Activated gamma-delta T cell treated with Interleukin-2 at 50 U/mL for 16 hours (primary cell): ENCODE measurements around the gene LCE3E.
"Not testable (repeated sequence)": the region's sequence is repeated elsewhere in the genome, so short reads cannot be mapped to it uniquely, and the experiment has no call there.

Experiments
- DNase-seq: peaks from one replicate; pipeline ENCODE4 v3.0.0-alpha.2; 2020

LCE3E gene

GRCh38 chr1:152566681-152567080 lies at the start of gene LCE3E:
Gene LCE3E, minus strand, starts transcription at chr1:152566780. Its CDS starts 572 bp downstream, at chr1:152566208.
- no peak for DNase-seq

- no peak for DNase-seq
Measured at GRCh38 chr1:152613511-152613910, 46.9 kb upstream of the LCE3E start, which contains the start of gene LCE3B. Gene LCE3B, plus strand, starts transcription at chr1:152613811. Its CDS starts 0 bp downstream, at chr1:152613811.

GRCh38 chr1:152599934-152600333 lies 33.4 kb upstream of the LCE3E start, which contains the start of gene LCE3C:
Gene LCE3C, plus strand, starts transcription at chr1:152600234. Its CDS starts 498 bp downstream, at chr1:152600732.
- no peak for DNase-seq

- no peak for DNase-seq
Measured at GRCh38 chr1:152596986-152597385, 30.4 kb upstream of the LCE3E start.

- DNase-seq: no peak
Measured at GRCh38 chr1:152585586-152585985, 19.0 kb upstream of the LCE3E start.

GRCh38 chr1:152582647-152583046 lies 16.1 kb upstream of the LCE3E start:
- DNase-seq: no peak

- no peak for DNase-seq
Measured at GRCh38 chr1:152580433-152580832, 13.9 kb upstream of the LCE3E start, which contains the start of gene LCE3D. Gene LCE3D, minus strand, starts transcription at chr1:152580516. Its CDS starts 580 bp downstream, at chr1:152579936.

GRCh38 chr1:152579526-152579925 lies 12.9 kb upstream of the LCE3E start:
- DNase-seq: not testable (repeated sequence)

GRCh38 chr1:152577168-152577567 lies 10.6 kb upstream of the LCE3E start:
- no peak for DNase-seq

GRCh38 chr1:152565535-152566215 lies 905 bp downstream of the LCE3E start:
- no peak for DNase-seq

GRCh38 chr1:152565115-152565514 lies 1.5 kb downstream of the LCE3E start:
- DNase-seq: no peak

- not testable (repeated sequence) for DNase-seq
Measured at GRCh38 chr1:152548358-152548757, 18.2 kb downstream of the LCE3E start.

GRCh38 chr1:152546704-152547103 lies 19.9 kb downstream of the LCE3E start:
- no peak for DNase-seq

GRCh38 chr1:152543820-152544219 lies 22.8 kb downstream of the LCE3E start:
- DNase-seq: no peak

GRCh38 chr1:152539901-152540300 lies 26.7 kb downstream of the LCE3E start:
- no peak for DNase-seq

- DNase-seq: no peak
Measured at GRCh38 chr1:152537496-152537895, 29.1 kb downstream of the LCE3E start.

- DNase-seq: no peak
Measured at GRCh38 chr1:152535774-152536173, 30.8 kb downstream of the LCE3E start.

GRCh38 chr1:152533327-152533938 lies 33.1 kb downstream of the LCE3E start:
- DNase-seq: no peak

- no peak for DNase-seq
Measured at GRCh38 chr1:152525080-152525641, 41.4 kb downstream of the LCE3E start.

GRCh38 chr1:152520561-152521090 lies 46.0 kb downstream of the LCE3E start:
- DNase-seq: no peak

- DNase-seq: no peak
Measured at GRCh38 chr1:152519851-152520250, 46.7 kb downstream of the LCE3E start.

- DNase-seq: no peak
Measured at GRCh38 chr1:152517237-152517811, 49.3 kb downstream of the LCE3E start.

GRCh38 chr1:152516082-152516481 lies 50.5 kb downstream of the LCE3E start:
- DNase-seq: no peak
